Body of pancreas (tissue), 4 donors: Measurements from ENCODE around the gene CAMK2A. TPM values are rescaled to one million over a fixed set of nuclear protein-coding genes. Genes with fewer than 3 reads are reported as not detected.

Experiments
- ATAC-seq: fragments of 150-250 bp; one replicate; pipeline ENCODE4 v1.9.1; 2016
- DNase-seq, 4 donors: peaks; one replicate each; pipeline ENCODE4 v3.0.0-alpha.2; 2019
- H3K27ac ChIP-seq, 4 donors: fragments of 200-600 bp; sonication (generic); 1 replicate in 3 of 4; 2 replicates in 1 of 4; pipeline versions ENCODE4 v1.5.1 to v1.6.1; 2016 to 2019; ENCODE audit warnings: mild to moderate bottlenecking in 1 of 4, mixed read lengths in 1 of 4, moderate library complexity in 1 of 4
- H3K27me3 ChIP-seq, 2 donors: fragments of 200-600 bp; sonication (generic); one replicate each; pipeline ENCODE4 v1.6.0; 2016; ENCODE audit warnings: mild to moderate bottlenecking in 1 of 2
- H3K36me3 ChIP-seq, 2 donors: fragments of 200-600 bp; sonication (generic); replicated peaks in 1 of 2; 2 replicates each; pipeline ENCODE4 v1.5.1; 2016; ENCODE audit warnings: low read depth in 2 of 2; ENCODE audit not compliant: insufficient read depth in 1 of 2
- H3K4me1 ChIP-seq: fragments of 200-600 bp; sonication (generic); one replicate; pipeline ENCODE4 v1.6.0; 2016
- H3K4me3 ChIP-seq, 2 donors: fragments of 200-600 bp; sonication (generic); 1 replicate in 1 of 2; 2 replicates in 1 of 2; pipeline ENCODE4 v1.5.1; 2016 to 2019
- H3K9me3 ChIP-seq, 3 donors: fragments of 200-600 bp; sonication (generic); 1 replicate in 2 of 3; 2 replicates in 1 of 3; pipeline ENCODE4 v1.5.1; 2016
- CTCF ChIP-seq, 7 experiments: fragments of 450-650 bp in 4 of 7; fragments of 200-600 bp in 3 of 7; sonication (generic) in 3 of 7; IDR thresholded peaks; one replicate each; pipeline ENCODE4 v1.5.1; 2016 to 2019; ENCODE audit warnings: antibody characterized with exemption in 7 of 7
- POLR2A ChIP-seq, 3 donors: fragments of 450-650 bp; IDR thresholded peaks; one replicate each; pipeline ENCODE4 v1.6.1; 2016; ENCODE audit warnings: antibody characterized with exemption in 3 of 3, mild to moderate bottlenecking in 2 of 3
- WGBS, 2 donors: methylation state at CpG; one replicate each; pipeline ENCODE4 v1.1.5; 2017; 5-methylcytosine and 5-hydroxymethylcytosine counted together
- intact Hi-C: fragments of 100-400 bp; cut with DNase I; formaldehyde crosslinking; loops from one replicate; pipeline ENCODE4 v1.15.1; 2023
- total RNA-seq, 2 donors: library from RNA; depleted of rRNA; stranded (reverse); fragments of >200 nt; gene quantifications; one replicate each; pipeline ENCODE4 v1.1.0, GENCODE V29; 2016

CAMK2A gene
- total RNA-seq, 2 donors from 2014 or later: 0.26 TPM; not detected in 1

GRCh38 chr5:150174285-150174684, 115.3 kb downstream of the CAMK2A start:
- H3K27me3 ChIP-seq: no peaks in the 10 kb centered on the region
- no peaks in the 10 kb centered on the region for H3K36me3 ChIP-seq
- TF ChIP-seq CTCF (IDR thresholded peaks at IDR 0.05) (no peak), POLR2A (IDR thresholded peaks at IDR 0.05) (no peak)
- no peak overlapping the region for H3K4me3 ChIP-seq
- H3K4me1 ChIP-seq: no peaks in the 10 kb centered on the region
- 92 to 96% methylated on average over 6 of the region's 6 CpGs for WGBS, 2 donors
- no peaks in the 10 kb centered on the region for H3K9me3 ChIP-seq
- ATAC-seq (no peak), DNase-seq (no peak)
- intact Hi-C loops: no loop called here
- H3K27ac ChIP-seq: no peak overlapping the region

GRCh38 chr5:150173161-150173560, 116.4 kb downstream of the CAMK2A start:
- Histone ChIP-seq H3K4me3 (no peak overlapping the region), H3K36me3 (no peaks in the 10 kb centered on the region), H3K27ac (no peak overlapping the region), H3K4me1 (no peaks in the 10 kb centered on the region), H3K27me3 (no peaks in the 10 kb centered on the region), H3K9me3 (no peaks in the 10 kb centered on the region)
- DNase-seq (no peak), ATAC-seq (no peak)
- 73 to 80% methylated on average over 3 of the region's 3 CpGs for WGBS, 2 donors
- intact Hi-C loops: no loop called here
- TF ChIP-seq POLR2A (IDR thresholded peaks at IDR 0.05): no peak
- TF ChIP-seq CTCF (IDR thresholded peaks at IDR 0.05): no peak

- ATAC-seq: no peak
- WGBS, 2 donors: 71 to 83% methylated on average over 4 of the region's 4 CpGs
Observed at GRCh38 chr5:150172556-150172955, 117.0 kb downstream of the CAMK2A start.

GRCh38 chr5:150172145-150172544, 117.4 kb downstream of the CAMK2A start:
- H3K27ac ChIP-seq: no peak overlapping the region
- no peak for DNase-seq

More at GRCh38 chr5:150172556-150172955, 117.0 kb downstream of the CAMK2A start:
- H3K27me3 ChIP-seq: no peaks in the 10 kb centered on the region
- H3K36me3 ChIP-seq: no peaks in the 10 kb centered on the region
- intact Hi-C loops: no loop called here
- H3K4me3 ChIP-seq: no peak overlapping the region
- no peak for DNase-seq
- no peaks in the 10 kb centered on the region for H3K4me1 ChIP-seq
- TF ChIP-seq CTCF (IDR thresholded peaks at IDR 0.05): no peak
- TF ChIP-seq POLR2A (IDR thresholded peaks at IDR 0.05): no peak
- H3K27ac ChIP-seq: no peak overlapping the region
- no peaks in the 10 kb centered on the region for H3K9me3 ChIP-seq

More at GRCh38 chr5:150172145-150172544, 117.4 kb downstream of the CAMK2A start:
- TF ChIP-seq CTCF (IDR thresholded peaks at IDR 0.05) (no peak), POLR2A (IDR thresholded peaks at IDR 0.05) (no peak)
- H3K4me3 ChIP-seq: no peak overlapping the region
- intact Hi-C loops: no loop called here
- H3K9me3 ChIP-seq: no peaks in the 10 kb centered on the region
- no peaks in the 10 kb centered on the region for H3K36me3 ChIP-seq
- peaks cover 0 to 3% of the 10 kb centered on the region in 2 donors for H3K27me3 ChIP-seq
- ATAC-seq: no peak
- WGBS, 2 donors: 17 to 33% methylated on average over 1 of the region's 1 CpG
- no peaks in the 10 kb centered on the region for H3K4me1 ChIP-seq

Other genes starting within 250 kb of the CAMK2A start
- gene CSF1R, start 203.2 kb downstream of the CAMK2A start, total RNA-seq: 10 to 100 TPM in 1 of 2 donors, 1 to 10 TPM in 1; 5.3 to 13.5 TPM
- 10 to 100 TPM; 24.1 to 34.2 TPM for gene PDGFRB, start 133.9 kb downstream of the CAMK2A start, total RNA-seq
- not detected for gene CDX1, start 123.0 kb downstream of the CAMK2A start, total RNA-seq
- not detected for gene SLC6A7, start 99.7 kb downstream of the CAMK2A start, total RNA-seq
- under 1 TPM in 1 of 2 donors, not detected in 1; 0.26 TPM for gene ARSI, start 13.1 kb upstream of the CAMK2A start, total RNA-seq
- 10 to 100 TPM; 18.9 to 23.4 TPM for gene TCOF1, start 67.9 kb upstream of the CAMK2A start, total RNA-seq
- 100 to 1,000 TPM; 130 to 405 TPM for gene CD74, start 123.1 kb upstream of the CAMK2A start, total RNA-seq
- 1,000 to 10,000 TPM; 1,348 to 2,916 TPM for gene RPS14, start 160.0 kb upstream of the CAMK2A start, total RNA-seq
- gene NDST1, start 218.4 kb upstream of the CAMK2A start, total RNA-seq: 10 to 100 TPM; 37.6 to 56.0 TPM